KOPT-K1 (cell line): ENCODE measurements around the gene GNB3.

Experiments used
- H3K27ac ChIP-seq: fragments of 200-600 bp; sonication (generic); 2 replicates; pipeline ENCODE4 v1.5.1; 2016; ENCODE audit warnings: antibody characterized with exemption, mild to moderate bottlenecking, low read depth, low read length; ENCODE audit not compliant: poor library complexity, severe bottlenecking
- H3K36me3 ChIP-seq: fragments of 200-600 bp; sonication (generic); 2 replicates; pipeline ENCODE4 v1.5.1; 2017; ENCODE audit warnings: antibody characterized with exemption, mild to moderate bottlenecking, low read length, moderate library complexity; ENCODE audit not compliant: insufficient read depth
- H3K9me3 ChIP-seq: fragments of 200-600 bp; sonication (generic); 2 replicates; pipeline ENCODE4 v1.5.1; 2017; ENCODE audit warnings: antibody characterized with exemption, low read length, mild to moderate bottlenecking; ENCODE audit not compliant: insufficient read depth, poor library complexity, severe bottlenecking

The GNB3 gene

GRCh38 chr12:6839482-6840201, 1.1 kb upstream of the GNB3 start:
- Histone ChIP-seq H3K36me3 (no peaks in the 10 kb centered on the region), H3K9me3 (no peaks in the 10 kb centered on the region), H3K27ac (no peak overlapping the region)

- H3K27ac ChIP-seq, result no peak overlapping the region
- peaks cover 5% of the 10 kb centered on the region; the same call in 1 of the 2 replicates for H3K36me3 ChIP-seq
- no peaks in the 10 kb centered on the region for H3K9me3 ChIP-seq
Observed at GRCh38 chr12:6840330-6840729, 395 bp upstream of the GNB3 start.

GRCh38 chr12:6842075-6842474, 1.4 kb downstream of the GNB3 start:
- Histone ChIP-seq H3K36me3 (peaks cover 22% of the 10 kb centered on the region), H3K9me3 (no peaks in the 10 kb centered on the region), H3K27ac (no peak overlapping the region)

GRCh38 chr12:6843118-6843902, 2.6 kb downstream of the GNB3 start:
- H3K27ac ChIP-seq, result no peak overlapping the region
- H3K9me3 ChIP-seq, result no peaks in the 10 kb centered on the region
- peaks cover 35% of the 10 kb centered on the region for H3K36me3 ChIP-seq

- Histone ChIP-seq H3K9me3 (no peaks in the 10 kb centered on the region), H3K36me3 (peaks cover 55% of the 10 kb centered on the region), H3K27ac (no peak overlapping the region)
Observed at GRCh38 chr12:6845395-6845794, 4.7 kb downstream of the GNB3 start.

- Histone ChIP-seq H3K9me3 (no peaks in the 10 kb centered on the region), H3K27ac (no peak overlapping the region), H3K36me3 (peaks cover 55% of the 10 kb centered on the region)
Observed at GRCh38 chr12:6846316-6846869, 5.7 kb downstream of the GNB3 start.

GRCh38 chr12:6847676-6848075, 7.0 kb downstream of the GNB3 start:
- H3K27ac ChIP-seq, result no peak overlapping the region
- peaks cover 55% of the 10 kb centered on the region for H3K36me3 ChIP-seq
- H3K9me3 ChIP-seq, result no peaks in the 10 kb centered on the region

- no peaks in the 10 kb centered on the region for H3K9me3 ChIP-seq
- peak overlapping the region; percentile 80 for H3K27ac ChIP-seq
- H3K36me3 ChIP-seq, result peaks cover 63% of the 10 kb centered on the region
Observed at GRCh38 chr12:6849427-6849826, 8.7 kb downstream of the GNB3 start.

- peaks cover 67% of the 10 kb centered on the region for H3K36me3 ChIP-seq
- peak overlapping the region; percentile 80 for H3K27ac ChIP-seq
- H3K9me3 ChIP-seq, result no peaks in the 10 kb centered on the region
Observed at GRCh38 chr12:6849976-6850560, 9.3 kb downstream of the GNB3 start.

GRCh38 chr12:6850796-6851152, 10.0 kb downstream of the GNB3 start:
- H3K36me3 ChIP-seq, result peaks cover 67% of the 10 kb centered on the region
- no peaks in the 10 kb centered on the region for H3K9me3 ChIP-seq
- peak overlapping the region; percentile 80 for H3K27ac ChIP-seq

- H3K36me3 ChIP-seq, result peaks cover 67% of the 10 kb centered on the region
- H3K27ac ChIP-seq, result peak within 1 kb of the TSS; percentile 80
- H3K9me3 ChIP-seq, result no peaks in the 10 kb centered on the region
Observed at GRCh38 chr12:6851153-6851920, 10.6 kb downstream of the GNB3 start, which contains the start of gene CDCA3. TSS of gene CDCA3 (minus strand) at chr12:6851286. CDS start at chr12:6850952, 334 bp downstream.

- no peaks in the 10 kb centered on the region for H3K9me3 ChIP-seq
- H3K27ac ChIP-seq, result peak within 1 kb of the TSS; percentile 80
- H3K36me3 ChIP-seq, result peaks cover 67% of the 10 kb centered on the region
Observed at GRCh38 chr12:6851921-6852650, 11.4 kb downstream of the GNB3 start, which contains the start of gene USP5. TSS of gene USP5 (plus strand) at chr12:6852150. CDS start at chr12:6852180, 30 bp downstream.

- peak overlapping the region; percentile 80 for H3K27ac ChIP-seq
- no peaks in the 10 kb centered on the region for H3K9me3 ChIP-seq
- peaks cover 67% of the 10 kb centered on the region for H3K36me3 ChIP-seq
Observed at GRCh38 chr12:6852651-6853354, 12.1 kb downstream of the GNB3 start.
